Liver (tissue), 9 donors: Measurements from ENCODE around the gene PDE2A. TPM values are rescaled to one million over a fixed set of nuclear protein-coding genes. Genes with fewer than 3 reads are reported as not detected.

Experiments
- DNase-seq: peaks from one replicate; pipeline ENCODE4 v3.0.0-alpha.2; 2017; ENCODE audit warnings: low spot score
- H3K27ac ChIP-seq, 2 donors: one replicate each; pipeline ENCODE4 v1.7.0; 2013; ENCODE audit warnings: inconsistent platforms in 2 of 2, low read length in 2 of 2, control low read depth in 1 of 2, low read depth in 1 of 2, mild to moderate bottlenecking in 1 of 2
- H3K27me3 ChIP-seq, 4 donors: one replicate each; pipeline versions ENCODE4 v1.6.1 to v1.7.0; 2013; ENCODE audit warnings: low read length in 3 of 4, inconsistent platforms in 1 of 4, mild to moderate bottlenecking in 1 of 4, moderate library complexity in 1 of 4; ENCODE audit not compliant: control insufficient read depth in 4 of 4, insufficient read depth in 4 of 4
- H3K36me3 ChIP-seq, 4 donors: one replicate each; pipeline versions ENCODE4 v1.6.1 to v1.7.0; 2013; ENCODE audit warnings: low read length in 3 of 4, mild to moderate bottlenecking in 3 of 4, low read depth in 1 of 4, moderate library complexity in 1 of 4; ENCODE audit not compliant: control insufficient read depth in 4 of 4, insufficient read depth in 3 of 4
- H3K4me1 ChIP-seq, 4 donors: one replicate each; pipeline versions ENCODE4 v1.6.1 to v1.7.0; 2013; ENCODE audit warnings: low read length in 3 of 4, mild to moderate bottlenecking in 3 of 4, moderate library complexity in 1 of 4; ENCODE audit not compliant: control insufficient read depth in 4 of 4, insufficient read depth in 4 of 4
- H3K4me3 ChIP-seq, 3 donors: one replicate each; pipeline versions ENCODE4 v1.6.1 to v1.7.0; 2013; ENCODE audit warnings: low read length in 3 of 3, control low read depth in 1 of 3, low read depth in 1 of 3, mild to moderate bottlenecking in 1 of 3
- H3K9ac ChIP-seq, 2 donors: one replicate each; pipeline ENCODE4 v1.7.0; 2013; ENCODE audit warnings: low read length in 2 of 2, mild to moderate bottlenecking in 2 of 2, moderate library complexity in 2 of 2, control low read depth in 1 of 2, low read depth in 1 of 2
- H3K9me3 ChIP-seq, 4 donors: one replicate each; pipeline versions ENCODE4 v1.6.1 to v1.7.0; 2013; ENCODE audit warnings: low read length in 3 of 4; ENCODE audit not compliant: control insufficient read depth in 4 of 4
- GABPA ChIP-seq, 2 donors: IDR thresholded peaks in 1 of 2; conservative IDR thresholded peaks in 1 of 2; 2 replicates each; pipeline ENCODE4 v1.6.1; 2016; ENCODE audit warnings: antibody characterized with exemption in 2 of 2, mild to moderate bottlenecking in 1 of 2, moderate library complexity in 1 of 2
- HNF4A ChIP-seq, 2 donors: conservative IDR thresholded peaks; 2 replicates each; pipeline ENCODE4 v1.6.1; 2016; ENCODE audit warnings: antibody characterized with exemption in 2 of 2, mild to moderate bottlenecking in 2 of 2
- HNF4G ChIP-seq: IDR thresholded peaks from 2 replicates; pipeline ENCODE4 v1.6.1; 2016; ENCODE audit warnings: antibody characterized with exemption
- JUND ChIP-seq, 2 donors: IDR thresholded peaks; 2 replicates each; pipeline ENCODE4 v1.6.1; 2016; ENCODE audit warnings: antibody characterized with exemption in 2 of 2
- NR2F2 ChIP-seq: IDR thresholded peaks from 2 replicates; pipeline ENCODE4 v1.6.1; 2016; ENCODE audit warnings: antibody characterized with exemption
- RAD21 ChIP-seq, 2 donors: IDR thresholded peaks; 2 replicates each; pipeline ENCODE4 v1.6.1; 2016; ENCODE audit warnings: antibody characterized with exemption in 2 of 2, mild to moderate bottlenecking in 2 of 2
- REST ChIP-seq: IDR thresholded peaks from 2 replicates; pipeline ENCODE4 v1.6.1; 2016; ENCODE audit warnings: antibody characterized with exemption, mild to moderate bottlenecking
- RXRA ChIP-seq, 2 donors: IDR thresholded peaks; 2 replicates each; pipeline ENCODE4 v1.6.1; 2017 to 2018; ENCODE audit warnings: antibody characterized with exemption in 2 of 2, mild to moderate bottlenecking in 1 of 2
- SP1 ChIP-seq: IDR thresholded peaks from 2 replicates; pipeline ENCODE4 v1.6.1; 2018; ENCODE audit warnings: antibody characterized with exemption, mild to moderate bottlenecking
- WGBS: extraction: QIAGEN DNeasy Blood & Tissue Kit; methylation state at CpG from one replicate; pipeline ENCODE4 v1.1.7; 2013; 5-methylcytosine and 5-hydroxymethylcytosine counted together
- polyA plus RNA-seq, 2 donors: library from polyadenylated mRNA; stranded (reverse) in 1 of 2; unstranded in 1 of 2; fragments of 200-250 nt in 1 of 2; fragments of >200 nt in 1 of 2; fragmentation: Nextera tagmentation in 1 of 2; extraction: Ambion mirVana in 1 of 2; gene quantifications; one replicate each; pipeline versions ENCODE4 v1.2.1 to v1.2.3, GENCODE V29; 2013 to 2015
- total RNA-seq, 2 donors: library from RNA; depleted of rRNA; stranded (reverse); fragments of >200 nt; gene quantifications; one replicate each; pipeline ENCODE4 v1.2.3, GENCODE V29; 2014
- donor health status: healthy.
- donor health status: healthy.
- donor health status: healthy.
- donor health status: healthy.
- donor health status: healthy.

PDE2A gene
- total and polyA plus RNA-seq, 4 donors = 4.3 to 32.8 (median 12.9) TPM

GRCh38 chr11:72583177-72583553, 91.1 kb downstream of the PDE2A start (continued):
- no peak for TF ChIP-seq REST
- no peak for TF ChIP-seq RAD21 (IDR thresholded peaks at IDR 0.05)
- TF ChIP-seq JUND (IDR thresholded peaks at IDR 0.05) = no peak
- no peak for TF ChIP-seq GABPA (IDR thresholded peaks at IDR 0.05 in 1 of 2, conservative IDR thresholded peaks at IDR 0.05 in 1 of 2)
- TF ChIP-seq RXRA (IDR thresholded peaks at IDR 0.05) = no peak
- no peak for TF ChIP-seq SP1

- H3K4me1 ChIP-seq = peaks cover 0 to 3% (median 1%) of the 10 kb centered on the region in 4 donors
- H3K27me3 ChIP-seq = peaks cover 0 to 7% (median 0%) of the 10 kb centered on the region in 4 donors
- H3K36me3 ChIP-seq = no peaks in the 10 kb centered on the region
- H3K9ac ChIP-seq = no peak overlapping the region
- no peaks in the 10 kb centered on the region for H3K9me3 ChIP-seq
- no peak overlapping the region for H3K27ac ChIP-seq
- DNase-seq = no peak
- H3K4me3 ChIP-seq = no peak overlapping the region
- WGBS = 89% methylated on average over 14 of the region's 14 CpGs
- TF ChIP-seq HNF4G (no peak), RXRA (IDR thresholded peaks at IDR 0.05) (no peak)
Measured at GRCh38 chr11:72582206-72583176, 91.7 kb downstream of the PDE2A start.

GRCh38 chr11:72581067-72581466, 93.2 kb downstream of the PDE2A start:
- Histone ChIP-seq H3K4me3 (no peak overlapping the region), H3K36me3 (no peaks in the 10 kb centered on the region), H3K27ac (no peak overlapping the region), H3K4me1 (peaks cover 0 to 3% (median 1%) of the 10 kb centered on the region in 4 donors), H3K27me3 (peaks cover 0 to 7% (median 0%) of the 10 kb centered on the region in 4 donors), H3K9ac (no peak overlapping the region), H3K9me3 (no peaks in the 10 kb centered on the region)
- TF ChIP-seq HNF4A (conservative IDR thresholded peaks at IDR 0.05) (no peak), RXRA (IDR thresholded peaks at IDR 0.05) (no peak), REST (no peak), NR2F2 (no peak), RAD21 (IDR thresholded peaks at IDR 0.05) (no peak), SP1 (no peak), JUND (IDR thresholded peaks at IDR 0.05) (no peak)
- 75% methylated on average over 5 of the region's 5 CpGs for WGBS
- no peak for DNase-seq
